HG03469 (cell line): Measurements from ENCODE around the gene TCHP.
"Not testable (repeated sequence)": the region's sequence is repeated elsewhere in the genome, so short reads cannot be mapped to it uniquely, and the experiment has no call there.

Experiments
- ATAC-seq: cut with Tn5 transposase; IDR thresholded peaks from one replicate; pipeline ENCODE4 v1.9.1; 2021; ENCODE audit warnings: mild to moderate bottlenecking, moderate library complexity, moderate number of reproducible peaks; ENCODE audit not compliant: unreplicated experiment

The TCHP gene

DNA sequence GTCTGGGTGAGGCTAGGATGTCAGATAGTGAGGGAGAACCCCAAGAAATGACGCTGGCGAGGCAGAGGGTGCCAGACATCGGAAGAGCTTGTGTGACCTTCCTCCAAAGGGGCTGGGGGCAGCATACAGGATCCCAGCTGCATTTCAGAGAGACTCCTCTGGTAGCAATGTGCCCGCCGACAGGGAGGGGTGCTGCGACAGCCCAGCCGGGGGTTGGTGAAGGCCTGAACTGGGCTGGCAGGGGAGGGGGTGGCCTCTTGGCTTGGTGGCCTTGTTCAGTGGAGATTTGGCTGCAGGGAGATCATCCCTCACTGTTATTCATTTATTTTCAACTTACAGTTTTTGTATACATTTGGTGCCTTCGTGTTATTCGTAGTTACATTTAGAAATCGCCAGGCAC is 5.2 kb downstream of the TCHP start:
- no peak for ATAC-seq

DNA sequence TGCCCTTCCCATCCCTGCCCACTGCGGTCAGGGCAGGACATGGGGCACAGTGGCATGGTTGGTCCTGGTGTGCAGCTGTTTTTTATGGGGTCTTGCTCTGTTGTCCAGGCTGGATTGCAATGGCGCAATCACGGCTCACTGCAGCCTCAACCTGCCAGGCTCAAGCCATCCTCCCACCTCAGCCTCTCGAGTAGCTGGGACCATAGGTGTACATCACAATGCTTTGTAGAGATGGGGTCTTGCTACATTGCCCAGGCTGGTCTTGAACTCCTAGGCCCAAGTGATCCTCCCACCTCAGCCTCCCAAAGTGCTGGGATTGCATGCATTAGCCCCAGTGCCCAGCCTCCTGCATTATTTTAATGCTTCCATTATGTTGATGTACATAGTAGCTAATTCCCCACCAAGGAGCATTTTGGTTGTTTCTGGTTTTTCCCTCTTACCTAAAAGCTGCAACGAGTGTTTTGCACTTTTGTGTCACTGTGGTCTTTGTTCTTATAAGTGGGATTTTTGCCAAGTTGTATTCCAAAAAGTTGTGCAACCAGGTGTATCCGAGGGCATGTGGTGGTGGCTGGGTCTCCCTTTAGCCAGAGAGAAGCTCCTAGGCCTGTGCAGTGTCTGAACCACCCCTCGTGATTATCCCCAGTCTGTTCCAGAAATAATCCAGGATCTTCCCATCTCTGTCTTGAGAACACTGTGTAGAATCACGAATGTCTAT is 10.3 kb downstream of the TCHP start:
- no peak for ATAC-seq

DNA sequence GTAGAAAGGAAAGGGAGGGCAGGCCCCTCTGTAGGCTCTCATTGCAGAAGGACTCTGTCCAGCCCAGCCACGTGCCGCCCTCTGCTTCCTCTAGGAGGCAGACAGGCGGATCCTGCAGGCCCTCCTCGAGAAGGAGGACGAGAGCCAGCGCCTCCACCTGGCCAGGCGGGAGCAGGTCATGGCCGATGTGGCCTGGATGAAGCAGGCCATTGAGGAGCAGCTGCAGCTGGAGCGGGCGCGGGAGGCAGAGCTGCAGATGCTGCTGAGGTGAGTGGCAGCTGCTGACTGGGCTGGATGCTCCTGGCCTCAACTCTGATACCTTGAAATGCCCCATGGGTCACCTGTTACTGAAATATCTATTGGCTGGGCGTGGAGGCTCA is 10.9 kb downstream of the TCHP start:
- ATAC-seq, result no peak

DNA sequence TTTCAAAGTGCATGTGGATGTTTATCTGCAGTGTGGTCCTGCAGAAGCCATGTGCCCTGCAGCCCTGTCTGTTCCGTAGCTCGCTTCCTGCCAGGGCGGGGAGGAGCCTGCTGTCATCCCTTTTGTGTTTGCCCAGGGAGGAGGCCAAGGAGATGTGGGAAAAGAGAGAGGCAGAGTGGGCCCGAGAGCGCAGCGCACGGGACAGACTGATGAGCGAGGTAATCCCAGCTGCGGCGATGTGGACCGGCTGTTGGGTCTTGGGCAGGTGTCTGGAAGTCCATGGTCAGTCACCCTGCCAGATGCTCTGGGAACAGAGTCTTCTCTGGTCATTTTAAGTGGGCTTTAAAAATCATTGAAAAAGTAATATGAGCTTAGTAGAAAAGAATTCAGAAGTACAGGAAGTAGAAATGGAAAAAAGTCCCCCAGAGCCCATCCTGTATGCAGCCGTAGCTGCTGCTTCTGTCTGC is 12.8 kb downstream of the TCHP start:
- ATAC-seq, result no peak

DNA sequence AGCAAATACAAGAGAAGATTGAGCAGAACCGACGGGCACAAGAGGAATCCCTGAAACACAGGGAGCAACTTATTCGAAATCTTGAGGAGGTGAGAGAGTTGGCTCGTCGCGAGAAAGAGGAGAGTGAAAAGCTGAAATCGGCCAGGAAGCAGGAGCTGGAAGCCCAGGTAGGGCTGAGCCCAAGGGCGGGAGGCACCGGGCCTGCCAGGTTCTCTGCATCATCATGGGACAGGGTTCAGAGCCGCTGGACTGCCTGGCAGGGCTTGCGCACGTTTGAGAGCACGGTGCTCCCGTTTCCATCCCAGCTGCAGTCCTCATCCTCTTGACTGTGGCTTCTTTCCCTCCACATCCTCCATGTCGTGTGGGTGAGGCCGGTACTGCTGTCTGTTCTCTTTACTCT is 14.4 kb downstream of the TCHP start:
- no peak for ATAC-seq

DNA sequence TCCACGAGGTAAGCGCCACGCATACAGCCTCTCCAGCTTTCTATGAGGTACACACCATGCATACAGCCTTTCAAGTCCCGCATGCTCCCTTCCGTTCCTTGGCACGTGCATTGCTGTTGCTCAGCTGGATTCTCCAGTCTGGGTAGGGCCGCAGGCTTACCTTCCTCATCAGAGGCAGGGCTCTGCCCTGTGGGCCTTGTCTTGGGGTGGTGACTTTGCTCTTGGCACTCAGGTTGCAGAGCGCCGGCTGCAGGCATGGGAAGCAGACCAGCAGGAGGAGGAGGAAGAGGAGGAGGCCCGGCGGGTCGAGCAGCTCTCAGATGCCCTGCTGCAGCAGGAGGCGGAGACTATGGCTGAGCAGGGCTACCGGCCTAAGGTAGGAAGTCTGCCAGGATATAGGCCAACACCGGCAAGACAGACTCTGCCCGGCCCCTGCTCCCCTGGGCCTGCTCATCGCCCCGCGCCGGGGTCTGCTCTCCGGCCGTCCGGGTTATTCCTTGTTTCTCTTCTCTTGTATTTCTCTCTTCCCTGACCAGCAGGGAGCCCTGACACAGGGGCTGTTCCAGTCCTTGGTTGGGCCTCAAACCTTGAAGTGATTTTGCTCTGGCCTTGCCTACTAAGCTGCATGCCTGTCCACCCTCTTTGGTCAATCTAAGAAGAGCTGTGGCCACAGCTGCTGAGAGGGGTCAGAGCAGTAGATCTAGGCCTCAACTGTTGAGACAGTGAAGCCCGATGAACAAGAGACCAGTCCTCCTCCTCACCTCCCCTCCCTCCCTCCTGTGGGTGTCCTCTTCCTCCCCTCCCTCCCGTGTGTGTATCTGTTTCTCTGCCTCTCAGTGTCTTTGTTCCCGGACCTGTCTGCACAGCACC is 15.3 kb downstream of the TCHP start:
- no peak for ATAC-seq

DNA sequence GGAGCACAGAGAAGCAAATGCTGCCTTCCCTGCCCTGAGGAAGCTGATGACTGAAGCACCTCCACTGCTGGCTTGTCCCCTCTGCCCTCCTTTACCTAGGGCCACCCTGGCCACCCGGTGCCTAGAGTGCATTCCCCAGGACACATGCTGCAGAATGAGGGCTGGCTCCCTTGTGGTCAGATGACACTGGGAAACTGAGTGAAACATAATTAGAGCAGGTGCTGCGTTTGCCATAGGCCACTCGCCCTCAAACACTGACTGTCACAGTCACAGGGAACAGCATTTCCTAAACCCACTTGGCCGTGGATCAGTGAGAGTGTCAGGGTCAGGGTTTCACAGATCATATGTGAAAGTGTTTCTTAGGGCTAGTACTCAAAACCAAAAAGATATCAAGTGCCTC is 16.0 kb downstream of the TCHP start:
- no peak for ATAC-seq

DNA sequence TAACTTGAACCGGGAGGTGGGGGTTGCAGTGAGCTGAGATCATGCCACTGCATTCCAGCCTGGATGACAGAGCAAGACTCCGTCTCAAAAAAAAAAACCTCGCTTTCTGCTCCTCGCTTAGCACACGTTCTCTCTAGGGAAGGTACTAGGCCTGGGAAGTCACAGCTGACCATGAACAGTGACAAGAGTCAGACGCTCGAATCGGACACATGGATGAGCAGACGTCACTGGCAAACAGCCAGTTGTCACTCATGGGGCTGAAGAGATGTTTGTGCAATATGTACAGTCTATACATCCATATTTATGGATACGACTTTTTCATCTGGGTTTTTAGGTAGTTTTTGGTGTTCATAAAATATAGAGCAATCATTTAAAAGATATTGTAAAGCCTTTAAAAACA is 19.4 kb downstream of the TCHP start:
- ATAC-seq, result no peak

DNA sequence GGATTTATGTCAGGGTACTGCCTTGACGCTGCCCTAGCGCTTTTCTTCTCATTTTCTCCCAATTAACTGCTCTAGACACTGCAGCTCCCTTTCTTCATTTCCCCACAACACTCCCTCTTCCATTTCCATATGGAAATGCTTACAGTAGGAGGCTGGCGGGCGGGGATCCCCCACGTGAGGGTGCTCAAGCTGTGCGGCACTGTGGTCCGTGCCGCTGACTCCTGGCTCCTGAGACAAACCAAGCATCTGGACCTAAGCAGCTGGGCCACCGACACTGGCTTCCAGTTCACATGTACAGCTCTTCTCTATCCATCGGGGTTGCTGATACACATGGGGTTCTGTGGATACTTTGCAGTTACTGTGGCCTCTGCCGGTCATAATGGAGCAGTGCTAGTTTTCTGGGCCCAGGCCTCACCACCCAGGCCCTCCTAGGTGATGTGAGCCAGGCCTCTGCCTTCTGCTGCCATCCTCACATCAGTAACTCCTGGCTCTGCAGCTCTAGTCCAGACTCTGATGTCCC is 20.2 kb downstream of the TCHP start:
- no peak for ATAC-seq

DNA sequence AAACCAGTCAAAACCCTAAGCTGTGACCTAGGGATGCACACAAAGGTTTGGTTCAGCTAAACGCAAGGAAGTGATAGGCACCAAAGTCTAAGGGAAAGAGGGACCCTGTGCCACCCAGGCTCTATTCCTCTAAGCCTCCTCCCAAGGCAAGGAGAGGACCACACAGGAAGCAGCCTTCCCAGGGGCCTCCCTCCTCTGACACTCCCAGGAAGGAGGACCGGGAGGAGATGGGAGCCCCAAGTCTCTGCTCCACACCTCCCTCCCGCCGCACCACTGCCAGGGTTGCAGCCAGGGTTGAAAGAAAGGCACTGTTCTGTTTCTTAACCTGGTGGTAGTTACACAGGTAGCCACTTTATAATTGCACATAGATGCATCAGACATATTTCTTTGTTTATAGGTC is 21.9 kb downstream of the TCHP start:
- no peak for ATAC-seq

DNA sequence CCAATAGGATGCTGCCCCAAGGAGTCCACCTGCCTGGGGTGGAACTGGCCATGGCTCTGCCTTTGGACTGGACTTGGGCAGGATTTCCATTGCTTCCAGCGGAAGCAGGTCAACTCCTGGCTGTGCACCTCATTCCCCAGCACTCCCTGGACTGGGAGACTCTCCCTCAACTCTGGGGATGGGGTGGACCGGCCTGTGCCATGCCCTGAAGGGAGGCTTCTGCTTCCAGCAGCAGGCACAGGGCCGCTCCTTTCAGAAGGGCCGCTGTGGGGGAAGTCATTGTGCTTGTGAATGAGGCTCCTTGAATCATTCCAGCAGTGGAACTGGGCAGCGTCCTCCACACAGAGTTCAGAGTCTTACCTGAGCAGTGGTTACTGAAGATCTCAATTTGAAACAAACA is 23.0 kb downstream of the TCHP start:
- ATAC-seq, result no peak

DNA sequence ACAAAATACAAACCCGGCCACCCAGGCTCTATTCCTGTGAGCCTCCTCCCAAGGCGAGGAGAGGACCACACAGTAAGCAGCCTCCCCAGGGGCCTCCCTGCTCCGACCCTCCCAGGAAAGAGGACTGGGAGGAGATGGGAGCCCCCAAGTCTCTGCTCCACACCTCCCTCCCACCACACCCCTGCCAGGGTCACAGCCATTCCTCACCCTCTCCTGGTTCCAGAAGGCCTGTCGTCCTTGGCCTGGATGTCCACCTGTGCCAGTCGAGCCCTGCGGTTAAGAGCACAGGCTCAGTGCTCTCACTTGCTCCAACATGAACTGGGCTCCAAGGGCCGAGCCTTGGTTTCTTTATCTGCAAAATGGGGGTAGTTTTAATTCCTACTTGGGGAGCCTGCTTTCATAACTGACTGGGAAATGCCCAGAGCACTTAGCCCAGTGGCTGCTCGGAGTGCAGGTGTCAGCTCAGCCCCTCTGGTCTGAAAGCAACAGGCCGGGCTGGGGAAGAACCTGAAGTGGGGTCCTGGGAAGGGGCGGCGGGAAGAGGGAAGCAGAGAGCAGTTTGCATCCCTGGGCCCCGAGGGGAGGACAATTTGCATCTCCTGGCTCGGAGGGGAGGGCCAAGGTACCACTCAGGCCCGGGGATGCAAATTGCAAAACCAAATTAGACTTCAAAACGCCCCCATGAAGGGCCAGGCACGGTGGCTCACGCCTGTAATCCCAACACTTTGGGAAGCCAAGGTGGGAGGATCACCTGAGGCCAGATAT is 23.6 kb downstream of the TCHP start:
- ATAC-seq, result no peak

DNA sequence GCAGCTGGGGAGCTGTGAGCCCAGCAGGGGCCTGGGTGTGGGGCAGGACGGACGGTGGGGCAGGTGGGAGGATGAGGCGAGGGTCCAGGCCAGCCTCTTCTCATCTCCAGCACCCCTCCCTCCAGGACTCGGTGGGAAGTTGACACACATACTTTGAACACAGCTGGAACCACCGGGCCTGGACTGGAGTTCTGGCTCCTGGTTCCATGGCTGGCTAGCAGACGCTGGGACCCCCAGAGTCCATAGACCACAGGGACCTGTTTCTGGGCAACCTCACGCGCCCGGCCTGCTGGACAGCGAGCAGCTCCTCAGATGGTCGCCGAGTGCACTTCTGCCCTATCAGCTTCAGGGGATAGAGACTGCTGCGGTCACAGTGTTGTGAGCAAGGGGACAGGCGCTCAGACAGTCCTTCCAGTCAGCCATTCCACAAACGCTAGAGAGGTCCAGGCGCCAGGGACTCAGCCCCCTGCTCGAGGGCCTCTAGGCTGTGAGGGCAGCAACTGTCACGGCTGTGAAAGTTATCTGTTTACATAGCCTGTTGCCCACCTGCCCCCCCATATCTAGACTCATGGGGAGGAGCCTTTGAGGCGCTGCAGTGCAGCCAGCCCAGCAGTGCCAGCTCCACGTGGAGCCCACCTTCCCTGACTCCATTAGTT is 25.2 kb downstream of the TCHP start:
- ATAC-seq, result no peak

DNA sequence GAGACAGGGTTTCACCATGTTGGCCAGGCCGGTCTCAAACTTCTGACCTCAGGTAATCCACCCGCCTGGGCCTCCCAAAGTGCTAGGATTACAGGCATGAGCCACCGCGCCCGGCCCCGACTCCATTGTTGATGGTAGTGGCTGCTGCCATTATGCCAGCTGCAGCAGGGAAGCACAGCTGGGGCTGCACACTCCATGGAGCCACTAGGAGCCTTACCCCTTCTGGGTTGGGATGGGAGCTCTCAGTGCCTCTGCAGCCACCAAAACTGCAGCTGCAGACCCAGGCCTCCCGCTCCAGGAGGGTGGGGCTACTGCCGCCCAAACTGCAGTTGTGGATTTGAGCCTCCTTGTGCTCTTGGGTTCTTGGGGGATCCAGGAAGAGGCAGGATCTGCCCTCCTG is 25.9 kb downstream of the TCHP start:
- no peak for ATAC-seq

DNA sequence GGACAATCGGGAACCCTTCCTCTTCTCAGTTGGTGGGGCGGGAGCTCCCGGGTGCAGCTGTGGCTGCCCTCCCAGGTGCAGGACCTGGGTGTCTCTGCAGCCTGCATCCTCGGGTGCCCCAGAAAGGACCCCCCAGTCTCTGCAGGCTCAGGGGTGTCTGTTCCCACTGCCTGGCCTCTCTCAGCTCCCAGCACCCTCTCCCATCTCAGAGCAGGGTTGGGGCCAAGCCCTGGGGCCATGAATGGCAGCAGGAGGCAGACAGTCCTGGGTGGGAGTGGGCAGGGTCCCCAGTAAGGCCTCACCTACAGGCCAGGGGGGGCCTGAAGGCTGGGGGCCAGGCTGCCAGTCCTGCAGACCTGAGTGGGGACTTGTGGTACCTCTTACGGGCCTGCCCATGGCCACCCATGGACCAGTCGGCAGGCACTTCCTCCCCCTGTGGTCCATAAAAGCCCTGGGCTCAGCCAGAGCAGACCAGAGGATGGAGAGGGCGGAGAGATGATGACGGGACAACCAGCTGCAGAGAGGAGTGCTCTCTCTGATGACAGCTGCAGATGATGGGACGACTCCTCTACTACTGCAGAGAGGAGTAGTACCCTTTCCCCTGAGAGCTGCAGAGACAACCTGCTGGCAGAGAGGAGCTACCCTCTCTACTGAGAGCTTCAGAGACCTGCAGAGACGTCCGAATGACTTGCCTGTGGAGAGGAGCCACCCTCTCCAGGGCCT is 26.6 kb downstream of the TCHP start:
- no peak for ATAC-seq

DNA sequence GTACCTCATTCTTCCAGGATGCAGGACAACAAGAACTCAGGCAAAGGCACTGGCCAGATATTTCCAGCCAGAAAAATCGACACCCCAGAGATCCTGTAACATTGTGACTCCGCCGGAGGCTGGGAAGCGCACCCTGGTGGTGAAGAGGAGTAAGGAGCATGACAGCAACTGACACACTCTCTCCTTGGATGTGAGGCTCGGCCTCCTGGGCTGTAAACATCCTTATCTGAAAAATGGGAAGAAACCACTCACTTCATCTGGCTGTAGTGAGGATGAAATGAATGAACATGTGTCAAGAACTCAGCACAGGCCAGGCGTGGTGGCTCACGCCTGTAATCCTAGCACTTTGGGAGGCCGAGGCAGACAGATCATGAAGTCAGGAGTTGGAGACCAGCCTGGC is 27.5 kb downstream of the TCHP start:
- ATAC-seq, result no peak

DNA sequence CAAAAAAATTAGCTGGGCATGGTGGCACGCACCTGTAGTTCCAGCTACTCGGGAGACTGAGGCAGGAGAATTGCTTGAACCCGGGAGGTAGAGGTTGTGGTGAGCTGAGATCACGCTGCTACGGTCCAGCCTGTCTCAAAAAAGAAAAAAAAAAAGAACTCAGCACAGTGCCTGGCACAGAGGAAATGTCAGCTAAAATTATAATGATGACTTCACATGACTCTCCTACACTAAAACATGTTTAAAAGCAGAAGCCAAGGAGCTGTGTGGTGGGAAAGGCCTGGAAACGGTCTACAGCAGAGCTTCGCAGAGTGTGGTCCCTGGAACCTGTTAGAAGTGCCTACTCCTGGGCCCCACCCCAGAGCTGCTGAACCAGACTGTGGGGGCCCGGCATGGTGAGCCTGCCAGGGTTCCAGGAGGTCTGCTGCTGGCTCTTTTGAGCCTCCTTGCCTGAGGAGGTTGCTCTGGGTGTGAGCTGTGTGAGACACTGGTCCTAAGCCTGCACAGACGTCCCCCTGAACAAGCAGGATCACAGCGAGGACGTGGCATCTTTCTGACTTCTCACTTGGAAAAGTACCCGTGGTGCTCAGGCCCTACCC is 28.1 kb downstream of the TCHP start:
- ATAC-seq, result no peak

DNA sequence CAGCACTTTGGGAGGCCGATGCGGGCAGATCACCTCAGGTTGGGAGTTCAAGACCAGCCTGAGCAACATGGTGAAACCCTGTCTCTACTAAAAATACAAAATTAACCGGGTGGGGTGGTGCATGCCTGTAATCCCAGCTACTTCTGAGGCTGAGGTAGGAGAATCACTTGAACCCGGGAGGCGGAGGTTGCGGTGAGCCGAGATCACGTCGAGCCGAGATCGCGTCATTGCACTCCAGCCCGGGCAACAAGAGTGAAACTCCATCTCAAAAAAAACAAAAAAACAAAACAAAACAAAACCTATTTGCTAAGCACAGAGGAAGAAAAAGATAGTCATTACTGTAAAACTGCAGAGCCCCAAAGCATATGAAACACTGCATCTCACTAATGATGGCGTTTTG is 29.3 kb downstream of the TCHP start:
- ATAC-seq, result not testable (repeated sequence)

DNA sequence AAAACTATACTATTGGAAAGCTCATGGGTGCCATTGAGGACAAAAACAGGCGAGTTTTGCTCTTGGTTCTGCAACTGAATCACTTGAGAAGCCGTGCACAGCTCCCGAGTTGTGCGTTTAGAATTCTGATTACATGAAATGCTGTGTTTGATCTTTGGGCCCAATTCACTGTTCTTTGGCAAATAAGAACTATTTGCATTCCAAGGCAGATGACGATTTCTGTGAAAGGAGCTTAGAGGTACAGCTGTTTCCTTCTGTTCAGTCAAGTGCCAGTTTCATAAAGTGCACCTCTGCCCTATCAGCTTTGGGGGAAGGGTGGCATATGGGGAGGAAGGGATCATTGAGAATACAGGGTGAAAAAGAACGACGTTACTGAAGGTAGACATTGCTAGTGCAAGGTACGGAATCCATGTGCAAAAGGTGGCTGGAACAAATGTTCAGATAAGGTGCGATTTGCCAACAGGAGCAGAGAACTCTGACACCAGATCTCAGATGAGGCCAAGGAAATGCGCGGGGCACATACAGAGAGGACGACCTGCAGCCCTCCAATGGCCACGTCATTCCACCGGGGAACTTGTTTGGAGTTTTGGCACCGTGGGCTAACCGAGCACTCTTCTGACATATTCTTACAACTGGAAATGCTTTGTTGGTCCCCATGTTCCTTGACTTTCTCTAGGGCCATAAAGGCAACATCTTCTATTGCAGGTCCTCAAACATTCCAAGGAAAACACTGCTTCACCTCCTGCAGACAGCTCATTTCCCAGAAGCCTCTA is 30.1 kb downstream of the TCHP start:
- ATAC-seq, result no peak
